IPS-18a (cell line): ENCODE data around the gene PLBD1.

ENCODE experiments used
- H3K27ac ChIP-seq: one replicate; pipeline ENCODE4 v1.5.1; 2013; ENCODE audit warnings: low read length
- H3K27me3 ChIP-seq: one replicate; pipeline ENCODE4 v1.6.1; 2013; ENCODE audit warnings: mild to moderate bottlenecking, low read length; ENCODE audit not compliant: control insufficient read depth, insufficient read depth
- H3K36me3 ChIP-seq: one replicate; pipeline ENCODE4 v1.6.1; 2013; ENCODE audit warnings: low read depth, low read length; ENCODE audit not compliant: control insufficient read depth
- H3K4me1 ChIP-seq: one replicate; pipeline ENCODE4 v1.6.1; 2013; ENCODE audit warnings: low read depth, low read length; ENCODE audit not compliant: control insufficient read depth
- H3K4me3 ChIP-seq: one replicate; pipeline ENCODE4 v1.5.1; 2013; ENCODE audit warnings: low read length
- H3K9ac ChIP-seq: one replicate; pipeline ENCODE4 v1.6.1; 2013; ENCODE audit warnings: mild to moderate bottlenecking, low read length, moderate library complexity
- H3K9me3 ChIP-seq: one replicate; pipeline ENCODE4 v1.6.1; 2013; ENCODE audit warnings: low read depth, low read length; ENCODE audit not compliant: control insufficient read depth

PLBD1 gene

DNA sequence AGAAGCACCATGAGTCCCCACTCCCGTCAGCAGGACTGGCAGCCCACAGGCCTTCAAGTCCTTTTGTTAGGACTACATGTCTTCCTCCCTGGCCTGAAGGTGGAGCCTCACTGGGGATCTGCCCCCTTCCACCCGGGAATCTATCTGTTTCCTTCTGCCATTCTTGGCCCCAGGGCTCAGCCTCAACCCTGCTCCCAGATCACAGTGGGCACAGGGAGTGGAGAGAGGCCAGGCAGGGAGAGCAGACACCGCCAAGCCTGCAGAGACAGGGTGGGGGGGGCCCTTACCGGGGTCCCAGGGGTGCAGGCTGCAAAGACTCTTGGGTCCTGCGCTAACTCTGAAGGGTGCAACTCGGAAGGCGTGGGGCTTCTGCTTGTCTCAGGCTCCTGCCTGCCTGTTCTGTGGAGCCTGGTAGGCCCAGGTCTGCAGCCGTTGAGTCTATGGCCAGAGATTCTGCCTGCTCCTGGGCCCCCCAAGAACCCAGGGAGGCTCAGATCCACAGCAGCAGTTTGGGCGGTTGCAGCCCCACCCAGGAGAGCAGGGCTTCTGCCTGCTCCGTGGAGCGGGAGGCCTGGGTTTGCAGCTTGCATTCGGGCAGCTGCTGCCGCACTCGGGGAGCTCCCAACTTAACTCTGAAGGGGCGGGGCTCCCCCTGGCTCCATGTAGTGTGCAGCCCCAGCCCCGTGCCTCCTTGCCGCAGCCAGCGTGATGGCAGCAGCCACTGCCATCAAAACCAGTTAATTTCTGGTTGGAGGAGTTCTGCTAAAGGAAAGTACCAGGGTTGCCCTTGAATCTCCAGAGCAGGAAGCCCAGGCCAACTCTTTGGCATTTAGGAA is 21.7 kb upstream of the PLBD1 start:
- H3K4me3 ChIP-seq, result no peak overlapping the region
- no peaks in the 10 kb centered on the region for H3K27me3 ChIP-seq
- no peak overlapping the region for H3K27ac ChIP-seq
- no peaks in the 10 kb centered on the region for H3K36me3 ChIP-seq
- H3K9ac ChIP-seq, result no peak overlapping the region
- no peaks in the 10 kb centered on the region for H3K4me1 ChIP-seq
- no peaks in the 10 kb centered on the region for H3K9me3 ChIP-seq

DNA sequence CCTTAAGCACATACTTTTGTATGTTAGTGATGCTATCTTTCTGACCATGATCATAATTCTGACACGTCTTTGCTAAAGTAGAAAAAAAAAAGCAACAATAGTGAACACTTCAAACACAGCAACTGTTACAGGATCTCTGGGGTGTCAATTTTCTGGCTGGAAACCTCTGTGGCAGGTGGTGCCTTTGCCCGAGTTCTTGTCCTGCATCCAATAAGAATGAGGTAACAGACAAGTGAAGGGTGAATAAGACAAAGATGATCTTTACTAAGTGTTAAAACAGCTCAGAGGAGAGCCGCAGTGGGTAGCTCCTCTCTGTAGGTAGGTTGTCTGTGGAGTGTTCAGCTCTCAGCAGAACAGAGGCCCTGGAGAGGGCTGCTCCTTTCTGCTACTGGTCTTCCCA is 20.9 kb upstream of the PLBD1 start:
- H3K9me3 ChIP-seq, result no peaks in the 10 kb centered on the region
- no peaks in the 10 kb centered on the region for H3K27me3 ChIP-seq

DNA sequence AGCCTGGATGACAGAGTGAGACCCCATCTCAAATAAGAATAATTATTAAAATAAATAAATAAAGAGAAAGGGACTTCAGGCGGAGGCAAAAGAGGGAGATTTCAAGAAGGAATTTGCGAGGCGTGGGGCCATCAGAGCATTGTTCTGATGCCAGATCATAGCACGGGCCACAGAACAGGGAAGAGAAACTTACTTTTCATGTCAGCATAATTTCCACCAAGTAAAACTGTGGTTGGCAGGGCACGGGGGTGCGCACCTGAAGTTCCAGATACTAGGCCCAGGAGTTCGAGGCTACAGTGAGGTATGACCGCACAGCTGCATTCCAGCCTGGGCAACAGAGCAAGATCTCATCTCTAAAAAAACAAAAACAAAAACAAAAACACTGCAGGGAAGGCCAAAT is 11.0 kb upstream of the PLBD1 start:
- H3K4me1 ChIP-seq, result no peaks in the 10 kb centered on the region
- H3K27me3 ChIP-seq, result no peaks in the 10 kb centered on the region
- H3K27ac ChIP-seq, result no peak overlapping the region
- no peaks in the 10 kb centered on the region for H3K36me3 ChIP-seq
- no peak overlapping the region for H3K9ac ChIP-seq
- no peaks in the 10 kb centered on the region for H3K9me3 ChIP-seq
- H3K4me3 ChIP-seq, result no peak overlapping the region

More for the DNA sequence above, 20.9 kb upstream of the PLBD1 start:
- Histone ChIP-seq H3K36me3 (no peaks in the 10 kb centered on the region), H3K27ac (no peak overlapping the region), H3K9ac (no peak overlapping the region), H3K4me1 (no peaks in the 10 kb centered on the region), H3K4me3 (no peak overlapping the region)

DNA sequence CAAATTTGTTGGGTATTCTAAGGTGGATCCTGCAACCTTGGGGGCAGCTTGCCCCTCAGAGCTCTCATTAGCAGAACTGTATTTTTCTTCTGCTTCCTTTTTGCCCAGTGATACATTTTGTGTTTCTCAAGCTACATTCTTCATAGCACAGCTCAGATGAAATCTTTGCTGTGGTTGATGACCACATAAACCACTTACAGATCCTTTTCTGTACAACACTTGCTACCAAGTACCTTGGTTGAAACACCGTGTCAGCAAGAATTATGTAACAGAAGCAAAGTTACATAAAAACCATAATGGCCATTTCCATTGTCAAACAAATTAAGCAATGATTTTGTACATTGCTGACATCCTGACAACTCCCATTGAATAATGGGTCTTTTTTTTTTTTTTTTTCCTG is 9.7 kb upstream of the PLBD1 start:
- Histone ChIP-seq H3K9ac (no peak overlapping the region), H3K27me3 (no peaks in the 10 kb centered on the region), H3K36me3 (no peaks in the 10 kb centered on the region), H3K4me3 (no peak overlapping the region), H3K9me3 (no peaks in the 10 kb centered on the region), H3K4me1 (no peaks in the 10 kb centered on the region), H3K27ac (no peak overlapping the region)

DNA sequence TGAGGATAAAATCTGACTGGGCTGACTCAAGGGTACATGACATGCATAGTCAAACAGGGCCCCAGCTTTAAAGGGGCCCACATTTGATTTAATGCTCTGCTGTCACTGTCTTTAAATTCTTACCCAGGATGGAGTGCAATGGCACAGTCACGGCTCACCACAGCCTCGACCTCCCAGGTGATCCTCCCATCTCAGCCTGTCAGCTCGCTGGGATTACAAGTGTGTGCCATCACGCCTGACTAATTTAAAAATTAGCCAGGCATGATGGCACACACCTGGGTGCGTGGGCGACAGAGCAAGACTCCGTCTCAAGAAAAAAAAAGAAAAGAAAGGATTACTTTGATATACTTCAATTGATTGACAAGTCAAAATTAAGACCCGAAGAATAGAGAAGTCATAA is 9.2 kb upstream of the PLBD1 start:
- no peaks in the 10 kb centered on the region for H3K4me1 ChIP-seq
- no peaks in the 10 kb centered on the region for H3K27me3 ChIP-seq
- no peak overlapping the region for H3K4me3 ChIP-seq
- no peaks in the 10 kb centered on the region for H3K9me3 ChIP-seq
- H3K36me3 ChIP-seq, result no peaks in the 10 kb centered on the region
- no peak overlapping the region for H3K27ac ChIP-seq
- H3K9ac ChIP-seq, result no peak overlapping the region

DNA sequence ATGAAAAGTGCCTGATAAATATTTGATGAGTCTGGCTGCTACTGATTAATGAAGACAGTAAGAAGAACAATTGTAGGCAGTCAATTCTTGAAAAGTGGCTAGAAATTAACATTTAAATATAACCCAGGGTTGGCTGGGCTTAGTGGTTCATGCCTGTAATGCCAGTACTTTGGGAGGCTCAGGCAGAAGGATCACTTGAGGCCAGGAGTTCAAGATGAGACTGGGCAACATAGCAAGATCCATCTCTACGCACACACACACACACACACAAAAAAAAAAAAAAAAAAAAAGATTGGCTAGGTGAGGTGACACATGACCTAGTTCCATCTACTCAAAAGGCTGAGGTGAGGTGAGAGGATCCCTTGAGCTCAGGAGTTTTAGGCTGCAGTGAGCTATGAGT is 7.9 kb upstream of the PLBD1 start:
- H3K4me1 ChIP-seq, result no peaks in the 10 kb centered on the region
- H3K27me3 ChIP-seq, result no peaks in the 10 kb centered on the region
- H3K9ac ChIP-seq, result no peak overlapping the region
- H3K27ac ChIP-seq, result no peak overlapping the region
- no peaks in the 10 kb centered on the region for H3K36me3 ChIP-seq
- no peaks in the 10 kb centered on the region for H3K9me3 ChIP-seq
- no peak overlapping the region for H3K4me3 ChIP-seq

DNA sequence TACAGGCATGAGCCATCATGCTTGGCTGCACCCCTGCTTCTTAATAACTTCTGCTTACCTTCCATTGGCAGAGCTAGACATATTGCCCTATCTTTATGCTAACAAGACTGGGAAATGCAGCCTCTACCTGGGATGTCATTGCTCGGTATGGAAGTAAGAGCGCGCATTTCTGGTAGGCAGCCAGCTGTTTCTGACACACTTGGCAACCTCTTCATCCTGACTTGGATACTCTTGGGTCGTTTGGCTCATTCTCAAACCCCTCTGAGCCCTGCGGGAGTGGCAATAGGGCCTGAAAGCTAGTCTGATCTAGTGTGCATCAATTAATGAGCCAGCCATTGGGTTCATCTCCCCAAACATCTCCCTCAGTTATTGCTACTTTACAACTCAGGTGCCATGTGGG is 5.4 kb upstream of the PLBD1 start:
- Histone ChIP-seq H3K36me3 (no peaks in the 10 kb centered on the region), H3K4me3 (no peak overlapping the region), H3K4me1 (peaks cover 2% of the 10 kb centered on the region), H3K27me3 (peaks cover 4% of the 10 kb centered on the region), H3K9ac (no peak overlapping the region), H3K9me3 (no peaks in the 10 kb centered on the region), H3K27ac (no peak overlapping the region)

DNA sequence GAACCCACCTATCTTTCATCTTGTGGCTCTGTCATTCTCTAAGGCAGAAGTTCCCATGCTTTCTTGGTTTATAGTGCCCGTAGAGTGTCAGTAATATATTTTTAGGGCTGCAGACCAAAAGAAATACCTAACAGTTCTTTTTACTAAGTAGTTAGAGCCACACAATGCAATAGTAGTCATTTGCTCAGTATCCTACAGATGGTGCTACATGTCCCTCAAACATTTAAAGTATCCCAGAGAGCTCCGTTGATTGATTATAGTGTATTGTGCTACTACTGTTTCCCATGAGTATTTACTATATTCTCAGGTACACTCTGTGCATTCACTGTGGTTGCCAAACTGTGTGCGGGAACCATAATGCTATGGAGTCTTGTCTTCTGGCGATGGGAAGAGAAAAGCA is 4.7 kb upstream of the PLBD1 start:
- H3K9ac ChIP-seq, result no peak overlapping the region

DNA sequence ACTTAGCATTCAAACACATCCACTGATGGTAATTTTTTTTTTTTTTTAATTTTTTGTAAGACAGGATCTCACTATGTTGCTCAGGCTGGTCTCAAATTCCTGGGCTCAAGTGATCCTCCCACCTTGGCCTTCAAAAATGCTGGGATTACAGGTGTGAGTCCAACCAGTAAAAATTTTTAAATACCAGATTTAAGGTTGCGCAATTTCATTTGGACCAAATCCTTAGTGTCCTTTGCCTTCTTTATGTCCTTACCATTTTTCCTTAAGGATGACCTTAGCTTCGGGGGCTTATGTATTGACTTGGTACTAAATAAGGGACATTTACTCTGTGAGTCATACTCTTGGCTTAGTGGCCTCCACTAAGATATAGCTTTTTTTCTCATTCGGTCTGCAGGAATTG is 4.1 kb upstream of the PLBD1 start:
- peaks cover 4% of the 10 kb centered on the region for H3K4me1 ChIP-seq
- H3K36me3 ChIP-seq, result no peaks in the 10 kb centered on the region
- no peak overlapping the region for H3K9ac ChIP-seq
- no peak overlapping the region for H3K27ac ChIP-seq
- H3K4me3 ChIP-seq, result no peak overlapping the region
- H3K27me3 ChIP-seq, result peaks cover 12% of the 10 kb centered on the region
- H3K9me3 ChIP-seq, result no peaks in the 10 kb centered on the region

More for the DNA sequence above, 4.7 kb upstream of the PLBD1 start:
- Histone ChIP-seq H3K4me3 (no peak overlapping the region), H3K4me1 (peaks cover 4% of the 10 kb centered on the region), H3K9me3 (no peaks in the 10 kb centered on the region), H3K27ac (no peak overlapping the region), H3K36me3 (no peaks in the 10 kb centered on the region), H3K27me3 (peaks cover 7% of the 10 kb centered on the region)

DNA sequence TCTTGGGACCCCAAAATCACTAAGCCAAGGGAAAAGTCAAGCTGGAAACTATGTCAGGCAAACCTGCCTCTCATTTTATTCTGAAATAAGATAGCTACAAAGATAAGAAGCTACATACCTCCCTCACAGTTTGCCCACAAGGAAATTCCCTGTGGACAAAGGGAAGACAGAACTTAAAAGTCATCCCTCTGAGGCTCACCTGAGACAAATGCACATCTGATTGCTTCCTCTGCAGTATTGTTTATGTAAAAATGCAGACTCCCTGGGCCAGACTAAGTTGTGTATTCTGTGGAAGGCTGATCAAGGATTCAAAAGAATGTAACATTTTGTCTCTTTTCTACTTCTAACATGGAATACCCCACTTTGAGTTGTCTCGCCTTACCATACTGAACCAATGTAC is 2.5 kb upstream of the PLBD1 start:
- H3K4me1 ChIP-seq, result peaks cover 4% of the 10 kb centered on the region
- no peak overlapping the region for H3K4me3 ChIP-seq
- no peaks in the 10 kb centered on the region for H3K9me3 ChIP-seq
- H3K36me3 ChIP-seq, result no peaks in the 10 kb centered on the region
- peaks cover 13% of the 10 kb centered on the region for H3K27me3 ChIP-seq
- no peak overlapping the region for H3K27ac ChIP-seq
- H3K9ac ChIP-seq, result no peak overlapping the region

DNA sequence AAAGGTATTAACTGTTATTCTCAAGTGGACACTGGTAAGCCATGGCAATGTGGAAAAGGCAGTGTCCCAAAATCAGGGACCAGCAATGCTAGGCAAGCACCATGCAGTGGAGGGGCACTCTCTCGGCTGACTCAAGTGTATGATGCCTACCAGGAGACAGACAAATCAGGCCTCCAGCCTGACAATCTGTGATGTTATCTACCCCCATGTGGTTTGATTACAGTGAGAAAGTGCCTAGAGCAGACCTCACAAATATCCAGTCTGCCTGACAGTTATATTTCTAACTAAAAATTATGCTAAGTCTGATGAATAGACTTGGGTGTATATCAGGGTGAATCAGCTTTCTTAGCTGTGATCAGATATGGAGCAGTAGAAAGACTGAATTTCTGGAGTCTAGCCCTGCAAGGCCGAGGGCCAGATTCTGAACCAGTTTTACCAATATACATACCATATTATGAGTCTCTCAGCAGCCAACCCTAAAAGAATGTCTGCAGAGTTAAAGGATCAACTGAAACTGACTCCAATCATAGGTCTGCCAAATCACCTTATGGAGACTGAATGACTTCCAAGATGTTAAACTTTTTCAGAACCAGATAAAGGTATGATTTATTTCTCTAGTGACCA is 3.2 kb downstream of the PLBD1 start:
- H3K4me3 ChIP-seq, result no peak overlapping the region
- peaks cover 4% of the 10 kb centered on the region for H3K4me1 ChIP-seq
- H3K36me3 ChIP-seq, result no peaks in the 10 kb centered on the region
- peaks cover 13% of the 10 kb centered on the region for H3K27me3 ChIP-seq
- no peak overlapping the region for H3K27ac ChIP-seq
- no peak overlapping the region for H3K9ac ChIP-seq
- H3K9me3 ChIP-seq, result no peaks in the 10 kb centered on the region

DNA sequence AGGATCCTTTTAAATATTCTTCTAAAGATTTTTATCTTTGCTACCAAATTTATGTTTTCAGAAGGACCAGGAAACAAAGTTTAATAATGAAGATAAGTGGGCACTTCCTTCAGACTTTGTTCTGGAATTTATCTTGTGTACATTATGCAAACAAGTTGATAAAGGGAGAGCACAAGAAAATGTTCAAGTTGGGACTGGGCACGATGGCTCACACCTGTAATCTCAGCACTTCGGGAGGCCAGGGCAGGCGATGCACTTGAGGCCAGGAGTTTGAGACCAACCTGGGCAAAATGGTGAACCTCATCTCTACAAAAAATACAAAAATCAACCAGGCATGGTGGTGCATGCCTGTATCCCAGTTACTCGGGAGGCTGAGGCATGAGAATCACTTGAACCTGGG is 4.6 kb downstream of the PLBD1 start:
- Histone ChIP-seq H3K4me1 (peaks cover 1% of the 10 kb centered on the region), H3K27ac (no peak overlapping the region), H3K36me3 (no peaks in the 10 kb centered on the region)

More for the DNA sequence above, 4.6 kb downstream of the PLBD1 start:
- Histone ChIP-seq H3K9me3 (no peaks in the 10 kb centered on the region), H3K4me3 (no peak overlapping the region), H3K27me3 (peaks cover 8% of the 10 kb centered on the region), H3K9ac (no peak overlapping the region)
